OCI-LY7 (cell line): Measurements from ENCODE around the gene ARF6. TPM values are rescaled to one million over a fixed set of nuclear protein-coding genes. Genes with fewer than 3 reads are reported as not detected.
A peak's percentile ranks its signal among the peaks of the same experiment; 100 is the strongest.

ENCODE experiments used
- BruUV-seq: library from RNA; stranded (reverse); fragments of 400-500 nt; replicated peaks from 2 replicates; lab custom pipeline; 2021; lab: Mats Ljungman, UMichigan
- CTCF ChIA-PET: fragments of 300-600 bp; sonication (Branson Sonifier 250); formaldehyde crosslinking; loops from one replicate; lab custom pipeline; 2022; ENCODE audit warnings: antibody characterized with exemption; ENCODE audit not compliant: unreplicated experiment; lab: Charles Lee
- POLR2A ChIA-PET: fragments of 300-600 bp; sonication (Branson Sonifier 250); formaldehyde crosslinking; loops from one replicate; lab custom pipeline; 2022; ENCODE audit warnings: antibody characterized with exemption; lab: Charles Lee
- DNase-seq: peaks from one replicate; pipeline ENCODE4 v3.0.0-alpha.2; 2015; ENCODE audit warnings: low spot score
- H2AFZ ChIP-seq: fragments of 200-600 bp; sonication (generic), shearing (Covaris generic); 2 replicates; pipeline ENCODE4 v1.6.1; 2014; ENCODE audit warnings: mild to moderate bottlenecking, antibody characterized with exemption, low read length, moderate library complexity
- H3K27ac ChIP-seq: fragments of 200-600 bp; sonication (generic); 2 replicates; pipeline ENCODE4 v1.5.1; 2014; ENCODE audit warnings: mixed run types, low read depth, mild to moderate bottlenecking, moderate library complexity, low read length, inconsistent platforms; ENCODE audit not compliant: poor library complexity, severe bottlenecking
- H3K36me3 ChIP-seq: fragments of 200-600 bp; sonication (generic); 2 replicates; pipeline ENCODE4 v1.6.1; 2014; ENCODE audit warnings: mild to moderate bottlenecking, antibody characterized with exemption, low read length, moderate library complexity, mixed read lengths; ENCODE audit not compliant: insufficient read depth
- H3K4me1 ChIP-seq: fragments of 200-600 bp; sonication (generic); 2 replicates; pipeline ENCODE4 v1.5.1; 2014; ENCODE audit warnings: mild to moderate bottlenecking, low read length; ENCODE audit not compliant: insufficient read depth, poor library complexity, severe bottlenecking
- H3K4me2 ChIP-seq: fragments of 200-600 bp; sonication (generic); 2 replicates; pipeline ENCODE4 v1.6.1; 2014; ENCODE audit warnings: mild to moderate bottlenecking, low read length
- H3K4me3 ChIP-seq: fragments of 200-600 bp; sonication (generic); 2 replicates; pipeline ENCODE4 v1.5.1; 2014; ENCODE audit warnings: mild to moderate bottlenecking, low read depth, low read length; ENCODE audit not compliant: poor library complexity, severe bottlenecking
- H3K79me2 ChIP-seq: fragments of 200-600 bp; sonication (generic); 2 replicates; pipeline ENCODE4 v1.6.1; 2016; ENCODE audit warnings: low read depth, mild to moderate bottlenecking, low read length, moderate library complexity, mixed read lengths; ENCODE audit not compliant: insufficient read depth
- H3K9me2 ChIP-seq: fragments of 200-600 bp; sonication (generic); 2 replicates; pipeline ENCODE4 v1.6.1; 2016; ENCODE audit warnings: mild to moderate bottlenecking, low read length, mixed read lengths; ENCODE audit not compliant: insufficient read depth
- H3K9me3 ChIP-seq: fragments of 200-600 bp; sonication (generic); 2 replicates; pipeline ENCODE4 v1.6.1; 2014; ENCODE audit warnings: mild to moderate bottlenecking, mixed run types, low read length, mixed read lengths
- H4K20me1 ChIP-seq: fragments of 200-600 bp; sonication (generic); 2 replicates; pipeline ENCODE4 v1.6.1; 2014; ENCODE audit warnings: mild to moderate bottlenecking, antibody characterized with exemption, low read length, moderate library complexity, mixed read lengths; ENCODE audit not compliant: insufficient read depth
- EZH2phosphoT487 ChIP-seq: fragments of 200-600 bp; sonication (generic); IDR thresholded peaks from 2 replicates; pipeline ENCODE4 v1.6.1; 2018; ENCODE audit warnings: low read depth, borderline replicate concordance, mild to moderate bottlenecking, mixed run types, antibody characterized with exemption, low read length, moderate library complexity, mixed read lengths
- intact Hi-C: fragments of 100-400 bp; cut with micrococcal nuclease; formaldehyde crosslinking; loops from one replicate; pipeline ENCODE4 v1.10.0; 2022; ENCODE audit not compliant: unreplicated experiment
- total RNA-seq, 2 experiments: library from RNA; depleted of rRNA in 1 of 2; stranded (reverse); fragments of >200 nt in 1 of 2; shearing (Covaris generic) in 1 of 2; gene quantifications; 2 replicates each; pipeline ENCODE4 v1.2.3, GENCODE V29; 2014 to 2022
- TF ChIP-seq, protein P1 (sequence below): fragments of 200-600 bp; sonication (generic); conservative IDR thresholded peaks from 2 replicates; pipeline ENCODE4 v1.5.1; 2014; ENCODE audit warnings: mild to moderate bottlenecking, antibody characterized with exemption, low read length, moderate library complexity, mixed read lengths

Gene ARF6
- total RNA-seq, 2 experiments from 2014 or later, result 47.6 to 69.1 TPM

DNA sequence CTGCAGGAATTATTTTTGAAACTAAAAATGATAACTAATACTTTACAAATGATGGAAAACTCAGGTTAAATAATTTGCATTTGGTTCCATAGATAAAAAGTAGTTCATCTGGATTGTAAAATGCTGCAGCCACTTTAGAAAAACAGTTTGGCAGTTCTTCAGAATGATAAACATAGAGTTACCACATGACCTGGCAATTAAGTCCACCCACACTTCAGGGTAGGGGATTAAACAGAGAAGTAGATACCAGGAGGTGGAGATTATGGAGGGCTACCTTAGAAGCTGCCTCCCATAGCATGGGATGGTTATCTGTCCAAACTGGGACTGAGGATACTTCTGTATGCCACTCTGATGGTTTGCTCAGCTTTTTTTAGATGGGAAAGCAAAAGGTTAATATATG, 22.2 kb downstream of the ARF6 start:
- no peak for DNase-seq
- H3K4me3 ChIP-seq, result no peak overlapping the region
- H3K4me2 ChIP-seq, result no peak overlapping the region
- H3K36me3 ChIP-seq, result no peaks in the 10 kb centered on the region
- no peak overlapping the region for H3K27ac ChIP-seq
- no peaks in the 10 kb centered on the region for H4K20me1 ChIP-seq
- no peaks in the 10 kb centered on the region for H3K4me1 ChIP-seq
- intact Hi-C loops, result no loop called here
- H3K9me2 ChIP-seq, result no peaks in the 10 kb centered on the region
- H3K79me2 ChIP-seq, result no peaks in the 10 kb centered on the region
- no peaks in the 10 kb centered on the region for H3K9me3 ChIP-seq
- H2AFZ ChIP-seq, result peak overlapping the region; percentile 55
- TF ChIP-seq, protein P1, sequence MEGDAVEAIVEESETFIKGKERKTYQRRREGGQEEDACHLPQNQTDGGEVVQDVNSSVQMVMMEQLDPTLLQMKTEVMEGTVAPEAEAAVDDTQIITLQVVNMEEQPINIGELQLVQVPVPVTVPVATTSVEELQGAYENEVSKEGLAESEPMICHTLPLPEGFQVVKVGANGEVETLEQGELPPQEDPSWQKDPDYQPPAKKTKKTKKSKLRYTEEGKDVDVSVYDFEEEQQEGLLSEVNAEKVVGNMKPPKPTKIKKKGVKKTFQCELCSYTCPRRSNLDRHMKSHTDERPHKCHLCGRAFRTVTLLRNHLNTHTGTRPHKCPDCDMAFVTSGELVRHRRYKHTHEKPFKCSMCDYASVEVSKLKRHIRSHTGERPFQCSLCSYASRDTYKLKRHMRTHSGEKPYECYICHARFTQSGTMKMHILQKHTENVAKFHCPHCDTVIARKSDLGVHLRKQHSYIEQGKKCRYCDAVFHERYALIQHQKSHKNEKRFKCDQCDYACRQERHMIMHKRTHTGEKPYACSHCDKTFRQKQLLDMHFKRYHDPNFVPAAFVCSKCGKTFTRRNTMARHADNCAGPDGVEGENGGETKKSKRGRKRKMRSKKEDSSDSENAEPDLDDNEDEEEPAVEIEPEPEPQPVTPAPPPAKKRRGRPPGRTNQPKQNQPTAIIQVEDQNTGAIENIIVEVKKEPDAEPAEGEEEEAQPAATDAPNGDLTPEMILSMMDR, result no peak
- TF ChIP-seq EZH2phosphoT487, result no peak
- ChIA-PET POLR2A (no interaction called here), CTCF (no interaction called here)
- BruUV-seq, result no TSS peak

DNA sequence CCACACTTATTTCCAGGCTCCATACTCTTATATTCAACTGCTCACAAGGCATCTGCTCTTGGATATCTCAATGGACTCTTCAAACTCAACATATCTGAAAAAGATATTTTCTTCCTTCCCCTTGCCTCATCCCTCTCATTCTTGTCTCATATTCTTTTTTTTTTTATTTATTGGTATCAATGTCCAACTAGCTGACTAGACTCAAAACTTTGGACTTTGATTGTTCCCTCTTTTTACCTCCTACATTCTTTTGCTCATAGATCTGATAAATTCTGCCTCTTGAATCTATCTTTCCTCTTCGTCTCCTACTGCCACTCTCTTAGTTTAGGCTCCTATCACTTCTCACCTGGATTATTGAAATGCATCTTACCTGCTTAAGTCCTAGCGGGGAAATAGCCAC, 25.8 kb downstream of the ARF6 start:
- Histone ChIP-seq H2AFZ (no peak overlapping the region), H3K27ac (no peak overlapping the region), H3K9me2 (no peaks in the 10 kb centered on the region), H3K4me1 (peaks cover 5% of the 10 kb centered on the region), H3K4me3 (no peak overlapping the region), H3K36me3 (no peaks in the 10 kb centered on the region), H4K20me1 (no peaks in the 10 kb centered on the region), H3K9me3 (no peaks in the 10 kb centered on the region), H3K79me2 (no peaks in the 10 kb centered on the region), H3K4me2 (no peak overlapping the region)
- ChIA-PET CTCF (no interaction called here), POLR2A (interaction anchor here (1.3 kb wide), 1 partner anchor 70 kb away, joined by 3 read pairs; no protein-coding TSS in a partner anchor)
- intact Hi-C loops, result no loop called here
- DNase-seq, result no peak
- BruUV-seq, result no TSS peak
- TF ChIP-seq, protein P1, result no peak
- no peak for TF ChIP-seq EZH2phosphoT487

DNA sequence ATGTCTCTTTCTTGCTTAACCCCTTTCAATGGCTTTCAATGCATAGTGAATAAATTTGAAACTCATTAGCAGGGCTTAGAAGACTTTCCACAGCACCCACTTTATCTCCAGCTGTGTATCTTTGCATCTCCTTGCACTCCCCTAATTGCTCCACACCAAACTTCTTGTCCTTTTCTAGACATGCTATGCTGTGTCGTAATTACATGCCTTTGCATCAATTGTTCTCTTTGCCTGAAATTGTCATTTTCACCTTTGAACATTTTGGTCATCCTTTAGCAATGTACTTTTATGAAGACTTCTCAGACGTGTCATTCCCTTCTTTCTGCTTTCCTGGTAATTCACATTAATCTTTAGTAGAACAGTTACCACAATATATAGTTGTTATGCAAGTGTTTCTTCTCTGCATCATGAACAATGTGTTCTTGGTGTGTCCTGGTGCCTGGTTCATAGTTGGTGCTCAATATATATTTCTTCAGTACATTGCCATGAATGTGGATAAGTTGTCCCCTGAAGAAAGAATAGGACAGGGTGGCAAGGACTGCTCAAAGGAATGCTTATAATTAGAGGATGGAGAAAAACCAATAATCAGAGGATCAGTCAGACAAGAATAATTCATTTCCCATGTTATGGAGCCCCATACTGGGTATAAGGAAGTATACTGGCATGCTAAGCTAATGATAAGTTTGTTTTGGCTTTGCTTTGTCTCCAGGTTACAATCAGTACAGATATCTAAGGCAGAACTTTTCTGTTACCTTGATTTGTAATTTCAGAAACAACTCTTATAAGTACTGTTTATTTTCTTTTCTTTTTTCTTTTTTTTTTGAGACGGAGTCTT, 27.2 kb downstream of the ARF6 start:
- no TSS peak for BruUV-seq
- Histone ChIP-seq H3K9me2 (no peaks in the 10 kb centered on the region), H3K36me3 (no peaks in the 10 kb centered on the region), H3K9me3 (no peaks in the 10 kb centered on the region), H3K4me2 (no peak overlapping the region), H3K4me1 (peaks cover 18% of the 10 kb centered on the region), H3K27ac (no peak overlapping the region), H3K4me3 (no peak overlapping the region), H2AFZ (peak overlapping the region; percentile 32; the same call in 1 of the 2 replicates), H3K79me2 (no peaks in the 10 kb centered on the region), H4K20me1 (no peaks in the 10 kb centered on the region)
- TF ChIP-seq EZH2phosphoT487, result no peak
- TF ChIP-seq, protein P1, result no peak
- CTCF ChIA-PET, result no interaction called here
- POLR2A ChIA-PET, result no interaction called here
- intact Hi-C loops, result no loop called here
- no peak for DNase-seq
